MM.1S (cell line): Measurements from ENCODE around the gene NDRG4.

Experiments
- DNase-seq: peaks from one replicate; pipeline ENCODE4 v3.0.0-alpha.2; 2015
- H2AFZ ChIP-seq: fragments of 300-600 bp; sonication (generic); 2 replicates; pipeline ENCODE4 v1.6.0; 2016; ENCODE audit warnings: antibody characterized with exemption, low read length
- H3F3A ChIP-seq: fragments of 300-600 bp; sonication (generic); 2 replicates; pipeline ENCODE4 v1.6.1; 2016; ENCODE audit warnings: mild to moderate bottlenecking, antibody characterized with exemption, low read length, moderate library complexity, mixed read lengths; ENCODE audit not compliant: insufficient read depth
- H3K27ac ChIP-seq: fragments of 300-600 bp; sonication (generic); 2 replicates; pipeline ENCODE4 v1.5.1; 2016; ENCODE audit warnings: mild to moderate bottlenecking, low read length
- H3K27me3 ChIP-seq: fragments of 300-600 bp; sonication (generic); replicated peaks from 2 replicates; pipeline ENCODE4 v1.6.0; 2016; ENCODE audit warnings: low read length; ENCODE audit not compliant: insufficient read depth
- H3K36me3 ChIP-seq: fragments of 300-600 bp; sonication (generic); replicated peaks from 2 replicates; pipeline ENCODE4 v1.6.1; 2016; ENCODE audit warnings: mild to moderate bottlenecking, low read length, mixed read lengths; ENCODE audit not compliant: insufficient read depth
- H3K4me1 ChIP-seq: fragments of 300-600 bp; sonication (generic); 2 replicates; pipeline ENCODE4 v1.6.1; 2016; ENCODE audit warnings: low read length, mixed read lengths
- H3K4me2 ChIP-seq: fragments of 300-600 bp; sonication (generic); 2 replicates; pipeline ENCODE4 v1.6.0; 2016; ENCODE audit warnings: low read depth, low read length
- H3K4me3 ChIP-seq: fragments of 300-600 bp; sonication (generic); 2 replicates; pipeline ENCODE4 v1.5.1; 2016; ENCODE audit warnings: low read length, mixed read lengths
- H3K79me2 ChIP-seq: fragments of 300-600 bp; sonication (generic); 2 replicates; pipeline ENCODE4 v1.6.1; 2016; ENCODE audit warnings: mixed run types, low read length, mixed read lengths
- H3K9ac ChIP-seq: fragments of 300-600 bp; sonication (generic); 2 replicates; pipeline ENCODE4 v1.6.1; 2016; ENCODE audit warnings: low read length, mixed read lengths
- H3K9me2 ChIP-seq: fragments of 300-600 bp; sonication (generic); replicated peaks from 2 replicates; pipeline ENCODE4 v1.6.1; 2016; ENCODE audit warnings: mild to moderate bottlenecking, low read length, mixed read lengths; ENCODE audit not compliant: insufficient read depth
- H3K9me3 ChIP-seq: fragments of 300-600 bp; sonication (generic); replicated peaks from 2 replicates; pipeline ENCODE4 v1.6.1; 2016; ENCODE audit warnings: mild to moderate bottlenecking, low read length, mixed read lengths; ENCODE audit not compliant: insufficient read depth
- H4K20me1 ChIP-seq: fragments of 300-600 bp; sonication (generic); 2 replicates; pipeline ENCODE4 v1.6.1; 2016; ENCODE audit warnings: mild to moderate bottlenecking, low read length, moderate library complexity, mixed read lengths; ENCODE audit not compliant: insufficient read depth
- CTCF ChIP-seq: fragments of 300-600 bp; sonication (generic); IDR thresholded peaks from 2 replicates; pipeline ENCODE4 v1.5.1; 2016; ENCODE audit warnings: antibody characterized with exemption, low read length, mixed read lengths
- EZH2 ChIP-seq: fragments of 300-600 bp; sonication (generic); optimal IDR thresholded peaks from 2 replicates; pipeline ENCODE3; 2017; ENCODE audit warnings: low read depth, mild to moderate bottlenecking, antibody characterized with exemption, low read length, mixed read lengths
- EZH2phosphoT487 ChIP-seq: fragments of 300-600 bp; sonication (generic); IDR thresholded peaks from 2 replicates; pipeline ENCODE4 v1.6.1; 2018; ENCODE audit warnings: antibody characterized with exemption, low read length

The NDRG4 gene

GRCh38 chr16:58510097-58510775 lies 10.3 kb downstream of the NDRG4 start:
- Histone ChIP-seq H3K4me3 (no peak overlapping the region), H3K36me3 (no peaks in the 10 kb centered on the region), H3K9me3 (no peaks in the 10 kb centered on the region), H3K9me2 (no peaks in the 10 kb centered on the region), H3K27me3 (no peaks in the 10 kb centered on the region), H3K9ac (no peak overlapping the region), H3K79me2 (peaks cover 13% of the 10 kb centered on the region), H3K4me1 (no peaks in the 10 kb centered on the region), H3F3A (peaks cover 7% of the 10 kb centered on the region), H2AFZ (no peak overlapping the region), H3K27ac (no peak overlapping the region), H4K20me1 (no peaks in the 10 kb centered on the region), H3K4me2 (no peak overlapping the region)
- TF ChIP-seq EZH2phosphoT487 (no peak), EZH2 (no peak), CTCF (no peak)
- DNase-seq: no peak

GRCh38 chr16:58510776-58511628 lies 11.1 kb downstream of the NDRG4 start:
- peaks cover 10% of the 10 kb centered on the region for H3F3A ChIP-seq
- no peak for DNase-seq
- no peak overlapping the region for H3K4me2 ChIP-seq
- no peak overlapping the region for H3K9ac ChIP-seq
- H2AFZ ChIP-seq: no peak overlapping the region
- H3K79me2 ChIP-seq: peaks cover 18% of the 10 kb centered on the region
- H3K9me3 ChIP-seq: no peaks in the 10 kb centered on the region
- no peaks in the 10 kb centered on the region for H3K27me3 ChIP-seq
- no peaks in the 10 kb centered on the region for H3K9me2 ChIP-seq
- H3K27ac ChIP-seq: no peak overlapping the region
- no peaks in the 10 kb centered on the region for H3K36me3 ChIP-seq
- H3K4me1 ChIP-seq: no peaks in the 10 kb centered on the region
- H3K4me3 ChIP-seq: no peak overlapping the region
- TF ChIP-seq EZH2 (no peak), CTCF (no peak), EZH2phosphoT487 (no peak)
- no peaks in the 10 kb centered on the region for H4K20me1 ChIP-seq

- Histone ChIP-seq H2AFZ (no peak overlapping the region), H3K9me3 (no peaks in the 10 kb centered on the region), H3K27me3 (no peaks in the 10 kb centered on the region), H3K9ac (no peak overlapping the region), H4K20me1 (peaks cover 10% of the 10 kb centered on the region), H3K4me1 (peaks cover 9% of the 10 kb centered on the region), H3K36me3 (no peaks in the 10 kb centered on the region), H3F3A (peaks cover 21% of the 10 kb centered on the region), H3K79me2 (peaks cover 29% of the 10 kb centered on the region), H3K4me2 (no peak overlapping the region), H3K4me3 (no peak overlapping the region), H3K9me2 (no peaks in the 10 kb centered on the region), H3K27ac (no peak overlapping the region)
- peak; percentile 86 for TF ChIP-seq CTCF
- TF ChIP-seq EZH2phosphoT487: no peak
- no peak for TF ChIP-seq EZH2
- DNase-seq: peak; percentile 69
Measured at GRCh38 chr16:58511933-58512815, 12.2 kb downstream of the NDRG4 start.
